Coronary artery (tissue), 2 donors: ENCODE data around the gene EFCAB12.

Experiments
- DNase-seq: peaks from one replicate; pipeline ENCODE4 v3.0.0-alpha.2; 2017; ENCODE audit warnings: low spot score
- H3K27ac ChIP-seq, 2 donors: fragments of 200-600 bp; sonication (generic); one replicate each; pipeline ENCODE4 v1.5.1; 2016 to 2019
- H3K4me3 ChIP-seq: fragments of 200-600 bp; sonication (generic); 2 replicates; pipeline ENCODE4 v1.5.1; 2016; ENCODE audit warnings: mild to moderate bottlenecking, moderate library complexity
- TF ChIP-seq, protein P1 (sequence below): fragments of 200-600 bp; sonication (generic); IDR thresholded peaks from one replicate; pipeline ENCODE4 v1.5.1; 2019; ENCODE audit warnings: antibody characterized with exemption

The EFCAB12 gene

DNA sequence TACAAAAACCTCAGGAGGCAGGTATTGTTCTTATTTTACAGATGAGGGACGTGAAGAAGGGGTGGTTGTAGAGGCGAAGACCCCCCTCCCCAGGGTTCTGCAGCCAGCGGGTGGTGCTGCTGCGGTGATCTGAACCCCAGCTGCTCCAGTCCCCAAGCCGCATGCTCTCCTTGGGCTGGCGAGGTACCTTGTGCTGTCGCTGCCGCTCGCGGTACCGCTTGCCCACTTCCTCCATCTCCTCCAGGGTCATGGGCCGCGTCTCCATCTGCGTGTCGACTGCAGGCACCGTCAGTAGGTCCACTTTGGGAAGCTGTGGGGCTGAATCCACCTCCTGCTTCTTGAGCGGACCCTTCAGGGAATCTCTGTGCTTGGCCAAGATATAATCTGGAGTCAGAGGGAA lies 17.5 kb downstream of the EFCAB12 start:
- no peak for DNase-seq
- TF ChIP-seq, protein P1, sequence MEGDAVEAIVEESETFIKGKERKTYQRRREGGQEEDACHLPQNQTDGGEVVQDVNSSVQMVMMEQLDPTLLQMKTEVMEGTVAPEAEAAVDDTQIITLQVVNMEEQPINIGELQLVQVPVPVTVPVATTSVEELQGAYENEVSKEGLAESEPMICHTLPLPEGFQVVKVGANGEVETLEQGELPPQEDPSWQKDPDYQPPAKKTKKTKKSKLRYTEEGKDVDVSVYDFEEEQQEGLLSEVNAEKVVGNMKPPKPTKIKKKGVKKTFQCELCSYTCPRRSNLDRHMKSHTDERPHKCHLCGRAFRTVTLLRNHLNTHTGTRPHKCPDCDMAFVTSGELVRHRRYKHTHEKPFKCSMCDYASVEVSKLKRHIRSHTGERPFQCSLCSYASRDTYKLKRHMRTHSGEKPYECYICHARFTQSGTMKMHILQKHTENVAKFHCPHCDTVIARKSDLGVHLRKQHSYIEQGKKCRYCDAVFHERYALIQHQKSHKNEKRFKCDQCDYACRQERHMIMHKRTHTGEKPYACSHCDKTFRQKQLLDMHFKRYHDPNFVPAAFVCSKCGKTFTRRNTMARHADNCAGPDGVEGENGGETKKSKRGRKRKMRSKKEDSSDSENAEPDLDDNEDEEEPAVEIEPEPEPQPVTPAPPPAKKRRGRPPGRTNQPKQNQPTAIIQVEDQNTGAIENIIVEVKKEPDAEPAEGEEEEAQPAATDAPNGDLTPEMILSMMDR, result no peak
- Histone ChIP-seq H3K27ac (no peak overlapping the region), H3K4me3 (no peak overlapping the region)

DNA sequence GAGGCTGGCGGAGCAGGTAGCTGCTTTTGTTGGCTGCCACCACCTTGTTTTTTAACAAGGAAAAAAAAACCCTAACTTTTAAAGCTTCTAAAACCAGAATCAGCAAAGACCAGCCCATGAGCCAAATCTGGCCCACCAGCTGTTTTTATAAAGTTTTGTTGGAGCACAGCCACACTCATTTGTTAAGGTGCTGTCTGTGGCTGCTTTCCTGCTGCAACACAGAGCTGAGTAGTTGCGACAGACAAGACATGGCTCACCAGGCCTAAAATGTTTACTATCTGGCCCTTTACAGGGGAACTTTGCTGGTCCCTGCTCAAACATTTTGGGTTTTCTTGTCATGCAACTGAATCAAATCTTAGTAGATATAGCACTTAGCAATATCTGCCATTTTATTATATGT lies 18.9 kb downstream of the EFCAB12 start:
- Histone ChIP-seq H3K27ac (no peak overlapping the region), H3K4me3 (no peak overlapping the region)
- TF ChIP-seq, protein P1, result no peak
- DNase-seq, result no peak

DNA sequence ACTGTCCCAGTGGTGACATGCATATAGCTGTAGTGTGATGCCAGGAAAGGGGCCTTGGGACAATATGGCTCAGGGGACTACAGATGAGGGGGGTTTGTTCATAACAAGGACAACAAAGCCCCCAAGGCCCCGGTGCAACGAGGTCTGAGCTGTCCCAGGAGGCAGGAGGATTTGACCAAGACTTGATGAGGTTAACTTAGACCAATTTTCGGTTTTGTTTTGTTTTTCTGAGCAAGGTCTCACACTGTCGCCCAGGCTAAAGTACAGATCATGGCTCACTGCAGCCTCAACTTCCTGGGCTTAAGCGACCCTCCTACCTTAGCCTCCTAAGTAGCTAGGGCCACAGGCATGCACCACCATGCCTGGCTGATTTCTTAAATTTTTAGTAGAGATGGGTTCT lies 23.8 kb downstream of the EFCAB12 start:
- H3K4me3 ChIP-seq, result no peak overlapping the region
- TF ChIP-seq, protein P1, result no peak
- no peak overlapping the region for H3K27ac ChIP-seq
- DNase-seq, result no peak

DNA sequence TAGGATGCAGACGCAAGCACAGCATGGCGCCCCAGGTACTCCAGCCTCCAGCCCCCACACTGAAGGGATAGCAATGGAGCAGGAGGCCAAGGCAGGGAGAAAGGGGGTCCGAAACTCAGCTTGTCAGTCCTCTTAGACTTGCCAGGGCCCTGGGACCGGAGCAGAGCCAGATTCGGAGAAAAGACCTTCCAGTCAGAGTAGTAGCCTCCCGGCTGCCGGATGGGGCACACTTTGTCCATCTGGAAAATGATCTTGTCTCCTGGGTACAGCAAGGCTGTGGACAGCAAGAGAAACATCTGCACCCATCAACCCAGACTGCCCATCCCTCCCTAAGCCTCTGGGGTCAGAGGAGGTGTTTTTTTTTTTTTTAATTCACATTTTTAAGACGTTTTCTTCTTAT lies 24.3 kb downstream of the EFCAB12 start:
- TF ChIP-seq, protein P1, result no peak
- no peak overlapping the region for H3K4me3 ChIP-seq
- H3K27ac ChIP-seq, result no peak overlapping the region
- no peak for DNase-seq

DNA sequence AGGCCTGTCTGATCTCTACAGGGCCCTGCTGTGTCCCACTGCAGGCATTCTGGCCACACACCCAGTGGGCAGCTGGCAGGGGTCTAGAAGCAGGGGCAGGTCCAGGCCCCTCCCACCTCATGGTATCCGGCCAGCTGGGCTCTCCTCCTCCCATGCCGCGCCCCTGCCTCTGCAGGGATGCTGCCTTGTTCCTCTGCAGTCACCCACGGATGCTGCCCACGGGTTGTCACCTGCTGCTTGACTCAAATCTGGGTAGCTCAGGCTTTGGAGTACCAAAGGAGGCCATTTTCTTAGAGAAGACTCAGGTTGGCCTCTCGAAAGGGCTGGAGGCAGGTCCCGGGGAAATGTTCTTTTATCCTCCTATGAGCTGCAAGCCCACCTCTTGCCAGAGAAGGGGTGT lies 25.0 kb downstream of the EFCAB12 start:
- DNase-seq, result no peak
- TF ChIP-seq, protein P1, result no peak
- H3K27ac ChIP-seq, result no peak overlapping the region
- H3K4me3 ChIP-seq, result no peak overlapping the region

DNA sequence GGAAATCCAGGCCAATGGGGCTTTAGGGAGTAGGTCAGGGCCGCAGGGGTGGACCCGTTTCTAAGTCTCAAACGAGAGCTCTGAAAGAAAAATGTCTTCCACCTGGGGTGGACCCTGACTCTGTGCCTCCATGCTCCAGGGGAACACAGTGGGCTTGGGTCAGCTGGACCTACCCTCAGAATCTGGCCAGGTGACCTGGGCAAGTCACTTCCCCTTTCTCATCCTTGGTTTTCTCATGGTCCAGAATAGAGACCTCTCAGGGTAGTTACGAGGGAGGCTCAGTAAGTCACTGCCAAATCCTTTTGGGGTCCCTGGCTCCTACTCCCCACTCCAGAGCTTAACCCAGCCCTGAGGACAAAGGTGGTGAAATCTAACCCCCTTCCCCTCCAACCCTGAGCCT lies 25.8 kb downstream of the EFCAB12 start:
- TF ChIP-seq, protein P1, result no peak
- H3K27ac ChIP-seq, result no peak overlapping the region
- H3K4me3 ChIP-seq, result no peak overlapping the region
- DNase-seq, result no peak

DNA sequence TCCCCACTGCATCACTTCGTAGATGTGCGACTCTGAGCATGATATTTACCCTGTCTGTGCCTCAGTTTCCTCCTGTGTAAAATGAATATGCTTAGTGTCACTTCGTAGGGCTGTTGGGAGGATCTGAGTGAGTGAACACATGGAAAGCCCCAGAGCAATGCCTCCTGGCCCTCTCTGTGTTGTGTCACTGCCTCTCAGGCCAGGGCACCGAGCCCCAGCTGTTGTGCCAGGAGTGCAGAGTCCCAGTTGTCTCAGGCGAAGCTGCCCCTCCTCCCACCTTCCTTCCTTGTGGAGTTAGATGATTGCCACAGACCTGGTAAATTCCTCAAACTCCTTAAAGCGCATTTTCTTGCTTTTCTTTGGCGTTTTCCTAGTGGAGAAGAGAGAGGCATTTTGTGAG lies 26.2 kb downstream of the EFCAB12 start:
- Histone ChIP-seq H3K27ac (no peak overlapping the region), H3K4me3 (no peak overlapping the region)
- no peak for DNase-seq
- TF ChIP-seq, protein P1, result no peak
